Stomach (tissue), 4 donors: Measurements from ENCODE around the gene TNPO2.

Experiments
- POLR2A ChIP-seq, 4 donors: fragments of 450-650 bp; IDR thresholded peaks; one replicate each; pipeline ENCODE4 v1.6.1; 2016; ENCODE audit warnings: antibody characterized with exemption in 4 of 4, control low read depth in 2 of 4, mild to moderate bottlenecking in 1 of 4, moderate library complexity in 1 of 4
- POLR2AphosphoS5 ChIP-seq, 3 donors: sonication (generic); formaldehyde crosslinking; IDR thresholded peaks; one replicate each; pipeline ENCODE4 v1.6.1; 2016; ENCODE audit warnings: antibody characterized with exemption in 3 of 3
- TF ChIP-seq, protein P1 (sequence below), 7 experiments: fragments of 450-650 bp in 4 of 7; fragments of 200-600 bp in 3 of 7; sonication (generic) in 3 of 7; IDR thresholded peaks; one replicate each; pipeline ENCODE4 v1.5.1; 2016 to 2019; ENCODE audit warnings: antibody characterized with exemption in 7 of 7, control low read depth in 2 of 7, mild to moderate bottlenecking in 1 of 7

DNA sequence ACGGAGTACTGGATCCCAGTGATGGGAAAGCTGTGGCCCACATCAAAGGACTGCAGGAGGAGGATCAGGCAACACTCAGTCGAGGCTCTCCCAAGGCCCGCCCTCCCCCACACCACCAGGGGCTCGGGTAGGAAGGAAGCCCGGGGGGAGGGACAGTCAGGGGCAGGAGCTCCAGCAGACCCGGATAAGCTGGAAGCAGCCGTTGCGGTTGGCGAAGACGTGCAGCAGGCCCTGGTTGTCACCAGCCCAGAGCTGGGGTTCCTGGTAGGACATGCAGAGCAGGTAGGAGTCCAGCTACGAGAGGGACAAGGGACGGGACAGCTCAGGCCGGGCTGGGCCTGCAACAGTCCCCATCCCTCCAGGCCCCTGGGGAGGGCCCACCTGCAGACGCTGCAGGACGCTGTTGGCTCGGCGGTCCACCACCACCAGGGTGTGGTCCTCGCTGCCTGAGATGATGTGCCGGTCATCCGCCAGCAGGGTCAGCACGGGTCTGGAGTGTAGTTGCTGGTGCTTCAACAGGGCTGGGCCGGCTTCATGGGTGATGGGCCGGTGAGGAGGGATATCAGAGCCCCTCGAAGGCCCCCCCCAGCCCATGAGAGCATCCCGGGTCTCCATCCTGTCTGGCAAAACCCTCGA, 34.0 kb downstream of the TNPO2 start:
- no peak for TF ChIP-seq POLR2A (IDR thresholded peaks at IDR 0.05)
- TF ChIP-seq, protein P1, sequence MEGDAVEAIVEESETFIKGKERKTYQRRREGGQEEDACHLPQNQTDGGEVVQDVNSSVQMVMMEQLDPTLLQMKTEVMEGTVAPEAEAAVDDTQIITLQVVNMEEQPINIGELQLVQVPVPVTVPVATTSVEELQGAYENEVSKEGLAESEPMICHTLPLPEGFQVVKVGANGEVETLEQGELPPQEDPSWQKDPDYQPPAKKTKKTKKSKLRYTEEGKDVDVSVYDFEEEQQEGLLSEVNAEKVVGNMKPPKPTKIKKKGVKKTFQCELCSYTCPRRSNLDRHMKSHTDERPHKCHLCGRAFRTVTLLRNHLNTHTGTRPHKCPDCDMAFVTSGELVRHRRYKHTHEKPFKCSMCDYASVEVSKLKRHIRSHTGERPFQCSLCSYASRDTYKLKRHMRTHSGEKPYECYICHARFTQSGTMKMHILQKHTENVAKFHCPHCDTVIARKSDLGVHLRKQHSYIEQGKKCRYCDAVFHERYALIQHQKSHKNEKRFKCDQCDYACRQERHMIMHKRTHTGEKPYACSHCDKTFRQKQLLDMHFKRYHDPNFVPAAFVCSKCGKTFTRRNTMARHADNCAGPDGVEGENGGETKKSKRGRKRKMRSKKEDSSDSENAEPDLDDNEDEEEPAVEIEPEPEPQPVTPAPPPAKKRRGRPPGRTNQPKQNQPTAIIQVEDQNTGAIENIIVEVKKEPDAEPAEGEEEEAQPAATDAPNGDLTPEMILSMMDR (IDR thresholded peaks at IDR 0.05), result no peak
- TF ChIP-seq POLR2AphosphoS5 (IDR thresholded peaks at IDR 0.05), result no peak
